Astrocyte (in vitro differentiated cells and primary cell): Measurements from ENCODE around the gene SHISAL1. TPM values are rescaled to one million over a fixed set of nuclear protein-coding genes. Genes with fewer than 3 reads are reported as not detected.
"Not testable (repeated sequence)": the region's sequence is repeated elsewhere in the genome, so short reads cannot be mapped to it uniquely, and the experiment has no call there.

Source experiments
- DNase-seq: peaks from one replicate; pipeline ENCODE4 v3.0.0-alpha.2; 2010; ENCODE audit warnings: low read depth
- FAIRE-seq: peaks from 2 replicates; lab custom pipeline; 2011; peaks lifted over from hg19 to GRCh38; lab: Jason Lieb, UNC
- H2AFZ ChIP-seq: 2 replicates; pipeline ENCODE4 v1.6.0; 2012; ENCODE audit warnings: low read depth, low read length, inconsistent platforms
- H3K27ac ChIP-seq: 2 replicates; pipeline ENCODE4 v1.5.1; 2011; ENCODE audit warnings: low read depth, low read length, inconsistent platforms
- H3K27me3 ChIP-seq: 2 replicates; pipeline ENCODE4 v1.6.0; 2011; ENCODE audit warnings: low read length, inconsistent platforms; ENCODE audit not compliant: insufficient read depth
- H3K36me3 ChIP-seq: 2 replicates; pipeline ENCODE4 v1.5.1; 2011; ENCODE audit warnings: low read length, inconsistent platforms; ENCODE audit not compliant: insufficient read depth
- H3K4me1 ChIP-seq: 2 replicates; pipeline ENCODE4 v1.5.1; 2011; ENCODE audit warnings: low read length, inconsistent platforms; ENCODE audit not compliant: insufficient read depth
- H3K4me2 ChIP-seq: 2 replicates; pipeline ENCODE4 v1.6.0; 2012; ENCODE audit warnings: low read length, inconsistent platforms
- H3K4me3 ChIP-seq: 2 replicates; pipeline ENCODE4 v1.5.1; 2011; ENCODE audit warnings: low read depth, mild to moderate bottlenecking, low read length, inconsistent platforms; ENCODE audit not compliant: insufficient read depth
- H3K79me2 ChIP-seq: 2 replicates; pipeline ENCODE4 v1.6.0; 2012; ENCODE audit warnings: mild to moderate bottlenecking, low read length, inconsistent platforms; ENCODE audit not compliant: insufficient read depth
- H3K9ac ChIP-seq: 2 replicates; pipeline ENCODE4 v1.6.0; 2012; ENCODE audit warnings: mild to moderate bottlenecking, low read length, inconsistent platforms
- H3K9me3 ChIP-seq: 2 replicates; pipeline ENCODE4 v1.5.1; 2012; ENCODE audit warnings: low read depth, mild to moderate bottlenecking, low read length, inconsistent platforms; ENCODE audit not compliant: insufficient read depth
- H4K20me1 ChIP-seq: 2 replicates; pipeline ENCODE4 v1.6.0; 2012; ENCODE audit warnings: low read length, inconsistent platforms; ENCODE audit not compliant: insufficient read depth
- H3K27ac Mint-ChIP-seq: one replicate; pipeline ENCODE4 v1.8.0; 2021; ENCODE audit warnings: mild to moderate bottlenecking, mixed read lengths; ENCODE audit not compliant: unreplicated experiment
- H3K27me3 Mint-ChIP-seq: one replicate; pipeline ENCODE4 v1.8.0; 2021; ENCODE audit warnings: low read depth, mixed read lengths; ENCODE audit not compliant: unreplicated experiment
- H3K36me3 Mint-ChIP-seq: one replicate; pipeline ENCODE4 v1.8.0; 2021; ENCODE audit warnings: low read depth, mixed read lengths; ENCODE audit not compliant: unreplicated experiment
- H3K4me1 Mint-ChIP-seq: one replicate; pipeline ENCODE4 v1.8.0; 2021; ENCODE audit warnings: low read depth, mixed read lengths; ENCODE audit not compliant: unreplicated experiment
- H3K4me3 Mint-ChIP-seq: one replicate; pipeline ENCODE4 v1.8.0; 2021; ENCODE audit warnings: mild to moderate bottlenecking, moderate library complexity, mixed read lengths; ENCODE audit not compliant: unreplicated experiment
- H3K9me3 Mint-ChIP-seq: one replicate; pipeline ENCODE4 v1.8.0; 2021; ENCODE audit warnings: mild to moderate bottlenecking, mixed read lengths; ENCODE audit not compliant: unreplicated experiment
- EZH2 ChIP-seq: IDR thresholded peaks from 2 replicates; pipeline ENCODE4 v1.6.1; 2012; ENCODE audit warnings: mild to moderate bottlenecking, low read length, inconsistent platforms; ENCODE audit not compliant: insufficient read depth
- total RNA-seq: library from RNA; stranded (reverse); gene quantifications from 2 replicates; pipeline ENCODE4 v1.2.1, GENCODE V29; 2021
- TF ChIP-seq, protein P1 (sequence below): IDR thresholded peaks from 2 replicates; pipeline ENCODE4 v1.5.1; 2011; ENCODE audit warnings: low read depth, mild to moderate bottlenecking, inconsistent platforms, low read length, moderate library complexity; ENCODE audit not compliant: insufficient read depth

Gene SHISAL1
- total RNA-seq, 1 donor from 2014 or later: 0.36 TPM

GRCh38 chr22:44237290-44237689 lies 75.5 kb downstream of the SHISAL1 start:
- no peak for FAIRE-seq
- Mint-ChIP-seq H3K27me3 (peaks cover 3% of the 10 kb centered on the region), H3K4me3 (no peak overlapping the region), H3K4me1 (no peaks in the 10 kb centered on the region), H3K9me3 (peaks cover 2% of the 10 kb centered on the region), H3K36me3 (no peaks in the 10 kb centered on the region), H3K27ac (no peak overlapping the region)
- TF ChIP-seq, protein P1, sequence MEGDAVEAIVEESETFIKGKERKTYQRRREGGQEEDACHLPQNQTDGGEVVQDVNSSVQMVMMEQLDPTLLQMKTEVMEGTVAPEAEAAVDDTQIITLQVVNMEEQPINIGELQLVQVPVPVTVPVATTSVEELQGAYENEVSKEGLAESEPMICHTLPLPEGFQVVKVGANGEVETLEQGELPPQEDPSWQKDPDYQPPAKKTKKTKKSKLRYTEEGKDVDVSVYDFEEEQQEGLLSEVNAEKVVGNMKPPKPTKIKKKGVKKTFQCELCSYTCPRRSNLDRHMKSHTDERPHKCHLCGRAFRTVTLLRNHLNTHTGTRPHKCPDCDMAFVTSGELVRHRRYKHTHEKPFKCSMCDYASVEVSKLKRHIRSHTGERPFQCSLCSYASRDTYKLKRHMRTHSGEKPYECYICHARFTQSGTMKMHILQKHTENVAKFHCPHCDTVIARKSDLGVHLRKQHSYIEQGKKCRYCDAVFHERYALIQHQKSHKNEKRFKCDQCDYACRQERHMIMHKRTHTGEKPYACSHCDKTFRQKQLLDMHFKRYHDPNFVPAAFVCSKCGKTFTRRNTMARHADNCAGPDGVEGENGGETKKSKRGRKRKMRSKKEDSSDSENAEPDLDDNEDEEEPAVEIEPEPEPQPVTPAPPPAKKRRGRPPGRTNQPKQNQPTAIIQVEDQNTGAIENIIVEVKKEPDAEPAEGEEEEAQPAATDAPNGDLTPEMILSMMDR: no peak
- no peak for TF ChIP-seq EZH2
- Histone ChIP-seq H3K9ac (no peak overlapping the region), H4K20me1 (no peaks in the 10 kb centered on the region), H3K27me3 (no peaks in the 10 kb centered on the region), H3K27ac (no peak overlapping the region), H3K36me3 (no peaks in the 10 kb centered on the region), H3K4me1 (no peaks in the 10 kb centered on the region), H3K79me2 (no peaks in the 10 kb centered on the region), H3K4me3 (no peak overlapping the region), H2AFZ (no peak overlapping the region), H3K9me3 (no peaks in the 10 kb centered on the region), H3K4me2 (no peak overlapping the region)
- DNase-seq: no peak

DNA sequence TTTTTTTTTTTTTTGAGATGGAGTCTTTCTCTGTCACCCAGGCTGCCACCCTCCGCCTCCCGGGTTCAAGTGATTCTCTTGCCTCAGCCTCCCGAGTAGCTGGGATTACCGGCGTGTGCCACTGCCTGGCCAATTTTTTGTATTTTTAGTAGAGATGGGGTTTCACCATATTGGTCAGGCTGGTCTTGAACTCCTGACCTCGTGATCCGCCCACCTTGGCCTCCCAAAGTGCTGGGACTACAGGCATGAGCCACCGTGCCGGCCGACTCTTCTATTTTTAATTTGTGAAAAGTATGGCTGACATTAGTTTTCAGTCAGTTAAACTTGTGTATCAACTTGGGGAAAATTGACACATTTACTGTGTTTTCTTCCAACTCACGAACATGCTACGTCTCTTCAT lies 78.4 kb downstream of the SHISAL1 start:
- H3K4me3 ChIP-seq, H3K27me3 ChIP-seq, H3K4me1 Mint-ChIP-seq, H4K20me1 ChIP-seq, H3K27me3 Mint-ChIP-seq, H3K36me3 Mint-ChIP-seq, H3K79me2 ChIP-seq, H3K27ac ChIP-seq, H3K27ac Mint-ChIP-seq, H3K9ac ChIP-seq, H3K9me3 Mint-ChIP-seq, H3K4me1 ChIP-seq, H3K9me3 ChIP-seq, H3K4me2 ChIP-seq, H3K4me3 Mint-ChIP-seq, H2AFZ ChIP-seq, DNase-seq, H3K36me3 ChIP-seq, FAIRE-seq: not testable (repeated sequence)

- DNase-seq (no peak), FAIRE-seq (no peak)
- Histone ChIP-seq H3K9me3 (peaks cover 7% of the 10 kb centered on the region), H3K4me1 (no peaks in the 10 kb centered on the region), H3K4me3 (no peak overlapping the region), H2AFZ (no peak overlapping the region), H3K36me3 (no peaks in the 10 kb centered on the region), H3K27me3 (no peaks in the 10 kb centered on the region), H3K27ac (no peak overlapping the region), H3K79me2 (no peaks in the 10 kb centered on the region), H4K20me1 (no peaks in the 10 kb centered on the region), H3K9ac (no peak overlapping the region), H3K4me2 (no peak overlapping the region)
- peaks cover 2% of the 10 kb centered on the region for H3K9me3 Mint-ChIP-seq
- H3K4me1 Mint-ChIP-seq: no peaks in the 10 kb centered on the region
- no peak for TF ChIP-seq EZH2
- TF ChIP-seq, protein P1: no peak
- peaks cover 11% of the 10 kb centered on the region for H3K27me3 Mint-ChIP-seq
- no peaks in the 10 kb centered on the region for H3K36me3 Mint-ChIP-seq
- H3K27ac Mint-ChIP-seq: no peak overlapping the region
- H3K4me3 Mint-ChIP-seq: no peak overlapping the region
Measured at GRCh38 chr22:44231233-44231632, 81.5 kb downstream of the SHISAL1 start.
